BE2C (cell line): ENCODE data around the gene ZNRF3.
"Not testable (repeated sequence)": the region's sequence is repeated elsewhere in the genome, so short reads cannot be mapped to it uniquely, and the experiment has no call there.

Experiments
- DNase-seq: peaks from one replicate; pipeline ENCODE4 v3.0.0-alpha.2; 2020
- H3K27me3 ChIP-seq: fragments of 250-450 bp; sonication (Bioruptor Pico); 2 replicates; pipeline ENCODE4 v1.5.1; 2020; ENCODE audit warnings: mild to moderate bottlenecking
- H3K36me3 ChIP-seq: fragments of 250-450 bp; sonication (Bioruptor Pico); 2 replicates; pipeline ENCODE4 v1.5.1; 2020; ENCODE audit warnings: mild to moderate bottlenecking
- H3K4me1 ChIP-seq: fragments of 250-450 bp; sonication (Bioruptor Pico); 2 replicates; pipeline ENCODE4 v1.5.1; 2020
- H3K4me3 ChIP-seq: 2 replicates; pipeline ENCODE4 v1.5.1; 2011; ENCODE audit warnings: low read depth, low read length
- H3K9me3 ChIP-seq: fragments of 250-450 bp; sonication (Bioruptor Pico); 2 replicates; pipeline ENCODE4 v1.5.1; 2020
- TF ChIP-seq, protein P1 (sequence below): IDR thresholded peaks from 2 replicates; pipeline ENCODE4 v1.5.1; 2012; ENCODE audit warnings: mild to moderate bottlenecking, low read depth, low read length

ZNRF3 gene

DNA sequence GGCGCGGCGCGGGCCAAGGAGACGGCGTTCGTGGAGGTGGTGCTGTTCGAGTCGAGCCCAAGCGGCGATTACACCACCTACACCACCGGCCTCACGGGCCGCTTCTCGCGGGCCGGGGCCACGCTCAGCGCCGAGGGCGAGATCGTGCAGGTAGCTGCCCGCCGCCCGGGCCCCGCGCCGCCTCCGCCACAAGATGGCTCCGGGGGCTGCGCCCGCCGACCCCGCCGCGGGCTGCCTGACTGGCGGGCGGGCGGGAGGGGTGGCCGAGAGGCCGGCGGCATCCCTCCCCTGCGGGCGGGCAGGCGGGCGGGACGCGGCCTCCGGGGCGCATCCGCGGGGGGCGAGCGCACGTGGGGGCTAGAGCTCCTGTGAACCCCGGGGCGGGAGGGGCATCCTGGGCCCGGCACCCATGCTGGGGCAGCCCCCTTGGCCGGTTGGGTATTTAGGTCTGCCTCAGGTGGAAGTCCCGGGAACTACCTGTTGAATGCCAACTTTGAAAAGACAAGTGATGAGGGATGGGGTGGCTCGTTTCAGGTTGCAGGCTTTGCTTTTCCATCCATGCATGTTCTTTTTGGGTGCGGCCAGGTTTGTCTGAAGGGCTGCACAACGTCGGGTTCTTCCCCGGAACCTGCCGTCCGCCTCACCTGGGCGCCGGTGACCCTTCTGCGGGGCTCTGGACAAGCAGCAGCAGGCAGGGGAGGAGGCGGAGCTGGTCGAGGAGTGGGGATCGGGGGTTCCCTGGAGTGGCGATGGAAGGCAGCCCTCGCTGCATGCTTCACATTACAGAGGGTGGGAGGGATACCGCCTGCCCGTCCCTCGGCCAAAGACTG lies 760 bp downstream of the ZNRF3 start:
- peak; percentile 55 for DNase-seq
- TF ChIP-seq, protein P1, sequence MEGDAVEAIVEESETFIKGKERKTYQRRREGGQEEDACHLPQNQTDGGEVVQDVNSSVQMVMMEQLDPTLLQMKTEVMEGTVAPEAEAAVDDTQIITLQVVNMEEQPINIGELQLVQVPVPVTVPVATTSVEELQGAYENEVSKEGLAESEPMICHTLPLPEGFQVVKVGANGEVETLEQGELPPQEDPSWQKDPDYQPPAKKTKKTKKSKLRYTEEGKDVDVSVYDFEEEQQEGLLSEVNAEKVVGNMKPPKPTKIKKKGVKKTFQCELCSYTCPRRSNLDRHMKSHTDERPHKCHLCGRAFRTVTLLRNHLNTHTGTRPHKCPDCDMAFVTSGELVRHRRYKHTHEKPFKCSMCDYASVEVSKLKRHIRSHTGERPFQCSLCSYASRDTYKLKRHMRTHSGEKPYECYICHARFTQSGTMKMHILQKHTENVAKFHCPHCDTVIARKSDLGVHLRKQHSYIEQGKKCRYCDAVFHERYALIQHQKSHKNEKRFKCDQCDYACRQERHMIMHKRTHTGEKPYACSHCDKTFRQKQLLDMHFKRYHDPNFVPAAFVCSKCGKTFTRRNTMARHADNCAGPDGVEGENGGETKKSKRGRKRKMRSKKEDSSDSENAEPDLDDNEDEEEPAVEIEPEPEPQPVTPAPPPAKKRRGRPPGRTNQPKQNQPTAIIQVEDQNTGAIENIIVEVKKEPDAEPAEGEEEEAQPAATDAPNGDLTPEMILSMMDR = no peak
- Histone ChIP-seq H3K4me3 (peak overlapping the region; percentile 69), H3K36me3 (no peaks in the 10 kb centered on the region), H3K4me1 (peaks cover 3% of the 10 kb centered on the region; the same call in 1 of the 2 replicates), H3K27me3 (no peaks in the 10 kb centered on the region), H3K9me3 (no peaks in the 10 kb centered on the region)

DNA sequence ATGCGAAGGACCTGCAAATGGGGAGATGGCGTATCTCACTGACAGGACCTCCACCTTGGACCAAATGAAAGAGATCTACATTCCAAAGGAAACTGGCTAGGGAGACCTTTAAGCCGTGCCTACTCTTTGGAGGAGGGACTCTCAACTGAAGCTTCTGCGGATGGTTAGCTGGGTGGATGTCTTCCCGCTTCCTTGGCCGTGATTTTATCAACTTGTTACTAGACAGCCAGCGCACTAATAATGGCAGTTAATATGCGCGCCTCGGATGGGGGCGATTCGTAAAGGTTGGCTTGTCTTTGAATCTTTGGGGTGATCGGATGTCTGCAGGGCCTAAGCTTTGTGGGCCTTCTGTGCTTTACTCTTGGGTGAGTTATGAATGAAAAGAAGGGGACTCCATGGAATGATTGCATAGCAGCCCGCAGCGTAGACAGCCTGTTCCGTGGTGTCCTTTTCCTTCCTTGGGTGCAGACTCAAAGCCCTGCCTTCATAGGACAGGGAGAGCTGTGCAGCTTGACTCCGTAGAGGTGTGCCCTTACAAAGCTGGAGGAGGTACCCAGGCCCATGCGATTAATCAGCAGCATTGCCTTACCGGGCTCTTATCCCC lies 1.5 kb downstream of the ZNRF3 start:
- Histone ChIP-seq H3K36me3 (no peaks in the 10 kb centered on the region), H3K9me3 (no peaks in the 10 kb centered on the region), H3K27me3 (no peaks in the 10 kb centered on the region), H3K4me1 (peaks cover 3% of the 10 kb centered on the region; the same call in 1 of the 2 replicates), H3K4me3 (peak overlapping the region; percentile 69)
- TF ChIP-seq, protein P1 = no peak
- DNase-seq = no peak

DNA sequence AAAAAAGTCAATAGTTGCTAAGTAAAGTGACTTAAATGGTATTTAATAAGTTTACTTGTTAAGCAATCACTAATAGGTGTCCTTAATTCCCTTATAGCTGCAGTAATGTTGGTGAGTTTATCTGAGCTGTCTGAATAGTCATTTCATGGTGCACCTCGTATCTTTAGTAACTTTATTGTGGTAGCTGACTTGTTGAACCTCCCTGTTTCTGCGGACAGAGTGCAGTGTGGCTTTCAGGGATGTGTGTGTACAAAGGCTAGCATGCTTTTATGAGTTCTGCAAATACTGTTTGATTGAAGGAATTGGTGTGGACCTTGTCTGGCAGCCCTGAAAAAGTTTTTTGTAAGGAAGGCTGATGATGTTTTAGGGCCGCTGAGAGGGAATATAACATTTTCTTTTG lies 2.6 kb downstream of the ZNRF3 start:
- Histone ChIP-seq H3K4me3 (no peak overlapping the region), H3K4me1 (peaks cover 6% of the 10 kb centered on the region), H3K9me3 (no peaks in the 10 kb centered on the region), H3K36me3 (no peaks in the 10 kb centered on the region), H3K27me3 (no peaks in the 10 kb centered on the region)
- DNase-seq = no peak
- TF ChIP-seq, protein P1 = no peak

DNA sequence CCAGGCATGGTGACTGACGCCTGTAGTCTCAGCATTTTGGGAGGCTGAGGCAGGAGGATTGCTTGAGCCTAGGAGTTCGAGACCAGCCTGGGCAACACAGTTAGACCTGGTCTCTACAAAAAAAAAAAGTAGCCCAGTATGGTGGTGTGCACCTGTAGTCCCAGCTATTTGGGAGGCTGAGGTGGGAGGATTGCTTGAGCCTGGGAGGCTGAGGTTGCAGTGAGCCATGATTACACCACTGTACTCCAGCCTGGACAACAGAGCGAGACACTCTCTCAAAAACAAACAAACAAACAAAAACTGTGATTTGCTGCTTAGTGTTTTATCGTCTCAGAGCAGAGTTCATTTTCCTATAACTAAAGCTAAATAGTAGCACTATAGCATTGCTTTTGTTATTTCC lies 3.3 kb downstream of the ZNRF3 start:
- DNase-seq, H3K9me3 ChIP-seq, H3K27me3 ChIP-seq, H3K36me3 ChIP-seq, H3K4me3 ChIP-seq: not testable (repeated sequence)
- H3K4me1 ChIP-seq = peaks cover 11% of the 10 kb centered on the region

DNA sequence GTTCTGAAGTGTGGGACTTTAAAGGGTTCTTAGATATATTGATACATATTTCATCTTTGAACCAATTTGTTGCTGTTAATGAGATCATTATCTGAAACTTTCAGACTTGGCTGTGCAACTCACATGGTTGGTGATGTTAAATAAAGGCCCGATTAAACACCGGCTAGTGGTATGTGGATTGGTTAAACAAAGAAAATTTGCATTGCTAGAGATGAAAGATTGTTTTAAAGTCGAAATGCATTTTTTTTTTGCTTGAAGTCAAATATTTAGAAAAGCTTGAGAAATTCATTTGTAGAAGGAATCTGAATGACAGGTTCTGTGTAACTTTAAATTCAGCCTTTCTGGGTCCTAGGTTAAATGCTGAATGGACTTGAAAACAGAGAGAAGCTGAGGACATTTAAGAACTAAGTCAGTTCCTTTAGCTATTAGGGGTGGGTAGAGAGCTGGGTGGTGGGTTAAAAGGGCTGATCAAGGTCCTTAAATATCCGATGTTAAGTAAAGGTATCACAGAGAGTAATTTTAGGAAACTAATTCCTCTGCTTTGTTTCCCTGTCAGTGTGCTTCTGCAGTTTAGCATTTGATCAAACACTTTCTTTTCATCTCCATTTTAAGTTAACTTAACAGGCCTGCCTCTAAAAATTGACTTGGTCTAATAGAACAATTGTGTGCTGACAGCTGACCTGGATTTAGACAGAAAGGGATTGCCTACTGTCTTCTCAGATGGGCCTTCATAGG lies 4.5 kb downstream of the ZNRF3 start:
- Histone ChIP-seq H3K9me3 (no peaks in the 10 kb centered on the region), H3K36me3 (no peaks in the 10 kb centered on the region), H3K4me1 (peaks cover 9% of the 10 kb centered on the region), H3K4me3 (no peak overlapping the region), H3K27me3 (no peaks in the 10 kb centered on the region)
- TF ChIP-seq, protein P1 = no peak
- no peak for DNase-seq

DNA sequence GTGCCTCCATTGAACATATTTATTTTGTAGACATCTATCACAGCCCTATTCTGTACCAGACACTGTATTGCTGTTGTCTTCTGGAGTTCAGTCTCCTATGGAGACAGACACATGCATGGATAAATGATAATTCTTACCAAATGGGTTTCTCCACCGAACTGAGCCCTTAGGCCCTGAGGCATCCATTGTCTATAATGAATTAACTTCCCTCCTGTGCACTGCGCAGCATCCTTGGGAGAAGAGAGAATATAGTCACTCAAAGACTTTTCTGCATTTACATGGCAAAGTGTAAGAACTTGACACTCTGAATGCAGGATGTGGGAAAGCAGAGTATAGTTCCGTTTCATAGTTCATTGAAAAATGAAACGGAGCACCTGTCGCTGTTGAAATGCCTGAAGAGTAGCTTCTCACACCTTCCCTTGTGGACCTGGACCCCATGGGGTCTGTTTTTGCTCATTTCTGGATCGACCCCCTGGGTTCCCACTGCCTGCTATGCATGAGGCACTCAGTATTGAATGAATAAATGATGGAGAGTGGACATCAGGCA lies 6.2 kb downstream of the ZNRF3 start:
- peaks cover 9% of the 10 kb centered on the region for H3K4me1 ChIP-seq
- H3K36me3 ChIP-seq = no peaks in the 10 kb centered on the region
- TF ChIP-seq, protein P1 = no peak
- no peaks in the 10 kb centered on the region for H3K9me3 ChIP-seq
- no peak for DNase-seq
- H3K4me3 ChIP-seq = no peak overlapping the region
- H3K27me3 ChIP-seq = no peaks in the 10 kb centered on the region
